IMR-90 (cell line): Measurements from ENCODE around the gene MID1. TPM values are rescaled to one million over a fixed set of nuclear protein-coding genes. Genes with fewer than 3 reads are reported as not detected.

Experiments used
- ATAC-seq: fragments of 200-7000 bp; cut with Tn5 transposase; 2 replicates; pipeline ENCODE4 v1.9.1; 2020; ENCODE audit warnings: low read depth, mild to moderate bottlenecking, moderate library complexity
- BruUV-seq: library from RNA; stranded (reverse); fragments of 400-500 nt; replicated peaks from 2 replicates; lab custom pipeline; 2021; lab: Mats Ljungman, UMichigan
- CTCF ChIA-PET: fragments of 300-600 bp; formaldehyde crosslinking; extraction: SDS; loops from one replicate; lab custom pipeline; 2021; ENCODE audit warnings: antibody characterized with exemption; lab: Yijun Ruan, JAX
- POLR2A ChIA-PET: fragments of 300-600 bp; sonication (Branson Sonifier 250); formaldehyde crosslinking; loops from one replicate; lab custom pipeline; 2022; ENCODE audit warnings: antibody characterized with exemption; ENCODE audit not compliant: unreplicated experiment; lab: Charles Lee
- DNase-seq: peaks from one replicate; pipeline ENCODE4 v3.0.0; 2013
- H2AFZ ChIP-seq: replicated peaks from 2 replicates; pipeline ENCODE3; 2013; ENCODE audit warnings: low read length, mild to moderate bottlenecking; ENCODE audit not compliant: poor library complexity
- H2AK5ac ChIP-seq: 2 replicates; pipeline ENCODE4 v1.6.1; 2013; ENCODE audit warnings: low read depth, low read length, inconsistent platforms
- H2AK9ac ChIP-seq: replicated peaks from 2 replicates; pipeline ENCODE3; 2013; ENCODE audit warnings: mild to moderate bottlenecking, low read depth, low read length, moderate library complexity; ENCODE audit not compliant: poor library complexity
- H2BK120ac ChIP-seq: 2 replicates; pipeline ENCODE4 v1.6.1; 2013; ENCODE audit warnings: low read depth, low read length, inconsistent platforms
- H2BK15ac ChIP-seq: 3 replicates; pipeline ENCODE4 v1.6.1; 2013; ENCODE audit warnings: low read depth, low read length, inconsistent platforms
- H2BK20ac ChIP-seq: 2 replicates; pipeline ENCODE4 v1.6.1; 2013; ENCODE audit warnings: low read depth, mild to moderate bottlenecking, inconsistent platforms, low read length, moderate library complexity
- H2BK5ac ChIP-seq: 2 replicates; pipeline ENCODE4 v1.6.1; 2013; ENCODE audit warnings: mild to moderate bottlenecking, low read depth, low read length, inconsistent platforms; ENCODE audit not compliant: poor library complexity, severe bottlenecking
- H3K14ac ChIP-seq: replicated peaks from 2 replicates; pipeline ENCODE4 v1.6.1; 2013; ENCODE audit warnings: low read depth, low read length, inconsistent platforms
- H3K18ac ChIP-seq: 2 replicates; pipeline ENCODE4 v1.6.1; 2013; ENCODE audit warnings: low read depth, low read length, control low read depth
- H3K23ac ChIP-seq: 2 replicates; pipeline ENCODE4 v1.6.1; 2013; ENCODE audit warnings: low read depth, low read length, inconsistent platforms
- H3K27ac ChIP-seq: 2 replicates; pipeline ENCODE4 v1.5.1; 2013; ENCODE audit warnings: mild to moderate bottlenecking, control low read depth, low read length; ENCODE audit not compliant: insufficient read depth
- H3K27me3 ChIP-seq: 2 replicates; pipeline ENCODE4 v1.6.1; 2013; ENCODE audit warnings: low read length; ENCODE audit not compliant: control insufficient read depth, insufficient read depth
- H3K36me3 ChIP-seq: 2 replicates; pipeline ENCODE4 v1.6.1; 2013; ENCODE audit warnings: low read length, mixed read lengths; ENCODE audit not compliant: control insufficient read depth, insufficient read depth
- H3K4ac ChIP-seq: 2 replicates; pipeline ENCODE4 v1.6.1; 2013; ENCODE audit warnings: low read depth, low read length, inconsistent platforms
- H3K4me1 ChIP-seq: 2 replicates; pipeline ENCODE4 v1.6.1; 2013; ENCODE audit warnings: low read length, mixed read lengths; ENCODE audit not compliant: control insufficient read depth, insufficient read depth
- H3K4me2 ChIP-seq: 2 replicates; pipeline ENCODE4 v1.6.1; 2013; ENCODE audit warnings: low read depth, mild to moderate bottlenecking, control low read depth, low read length, moderate library complexity
- H3K4me3 ChIP-seq: 2 replicates; pipeline ENCODE4 v1.5.1; 2013; ENCODE audit warnings: low read depth, mild to moderate bottlenecking, control low read depth, low read length, moderate library complexity; ENCODE audit not compliant: insufficient read depth
- H3K56ac ChIP-seq: 2 replicates; pipeline ENCODE4 v1.6.1; 2013; ENCODE audit warnings: low read length, inconsistent platforms; ENCODE audit not compliant: insufficient read depth; ENCODE audit errors: extremely low read depth
- H3K79me1 ChIP-seq, 2 experiments: 2 replicates each; pipeline ENCODE4 v1.6.1; 2013; ENCODE audit warnings: low read length in 2 of 2, inconsistent platforms in 1 of 2, low read depth in 1 of 2
- H3K9ac ChIP-seq: 2 replicates; pipeline ENCODE4 v1.6.1; 2013; ENCODE audit warnings: low read depth, low read length, control low read depth
- H3K9me1 ChIP-seq: 2 replicates; pipeline ENCODE4 v1.6.1; 2013; ENCODE audit warnings: low read length, inconsistent platforms; ENCODE audit not compliant: insufficient read depth
- H3K9me3 ChIP-seq: 2 replicates; pipeline ENCODE4 v1.6.1; 2013; ENCODE audit warnings: low read length; ENCODE audit not compliant: control insufficient read depth, insufficient read depth
- H4K20me1 ChIP-seq: 2 replicates; pipeline ENCODE4 v1.6.1; 2013; ENCODE audit warnings: low read length, inconsistent platforms; ENCODE audit not compliant: insufficient read depth
- H4K5ac ChIP-seq: 2 replicates; pipeline ENCODE4 v1.6.1; 2013; ENCODE audit warnings: mild to moderate bottlenecking, low read depth, low read length, control low read depth
- H4K8ac ChIP-seq, 2 experiments: 2 replicates each; pipeline ENCODE4 v1.6.1; 2013; ENCODE audit warnings: low read depth in 2 of 2, low read length in 2 of 2, control low read depth in 1 of 2, inconsistent platforms in 1 of 2
- H4K91ac ChIP-seq: 2 replicates; pipeline ENCODE4 v1.6.1; 2013; ENCODE audit warnings: low read depth, low read length, inconsistent platforms; ENCODE audit not compliant: insufficient read depth
- CEBPB ChIP-seq: IDR thresholded peaks from 2 replicates; pipeline ENCODE4 v1.6.1; 2012; ENCODE audit warnings: low read depth, low read length, improper control_type of control experiment
- CHD1 ChIP-seq: IDR thresholded peaks from 2 replicates; pipeline ENCODE4 v1.6.1; 2012; ENCODE audit warnings: low read depth, low read length, improper control_type of control experiment
- MAZ ChIP-seq: IDR thresholded peaks from 2 replicates; pipeline ENCODE4 v1.6.1; 2012; ENCODE audit warnings: low read depth, mild to moderate bottlenecking, low read length, improper control_type of control experiment, moderate library complexity, borderline replicate concordance
- MXI1 ChIP-seq: IDR thresholded peaks from 2 replicates; pipeline ENCODE4 v1.6.1; 2012; ENCODE audit warnings: low read depth, mild to moderate bottlenecking, low read length, moderate library complexity, borderline replicate concordance
- NFE2L2 ChIP-seq: fragments of 150-350 bp; IDR thresholded peaks from 2 replicates; pipeline ENCODE4 v1.6.1; 2016; ENCODE audit warnings: low read depth, mild to moderate bottlenecking, low read length
- POLR2A ChIP-seq: IDR thresholded peaks from 2 replicates; pipeline ENCODE4 v1.6.1; 2012; ENCODE audit warnings: mild to moderate bottlenecking, low read depth, low read length
- RCOR1 ChIP-seq: IDR thresholded peaks from 2 replicates; pipeline ENCODE4 v1.6.1; 2012; ENCODE audit warnings: mild to moderate bottlenecking, low read length, improper control_type of control experiment; ENCODE audit not compliant: insufficient replicate concordance
- RFX5 ChIP-seq: IDR thresholded peaks from 2 replicates; pipeline ENCODE4 v1.8.0; 2012; ENCODE audit warnings: low read depth, mild to moderate bottlenecking, low read length, moderate library complexity
- SMC3 ChIP-seq: fragments of 150-350 bp; IDR thresholded peaks from 2 replicates; pipeline ENCODE4 v1.6.1; 2016; ENCODE audit warnings: low read depth, mild to moderate bottlenecking, antibody characterized with exemption, low read length, moderate library complexity
- WGBS, 2 experiments: methylation state at CpG; one replicate each; pipeline versions ENCODE4 v1.1.5 to v1.1.7; 2013; ENCODE audit warnings: missing lambda C conversion rate in 2 of 2; ENCODE audit not compliant: insufficient read length in 1 of 2; ENCODE audit errors: extremely low coverage in 2 of 2; 5-methylcytosine and 5-hydroxymethylcytosine counted together
- dilution Hi-C: fragments of 300-500 bp; cut with HindIII; formaldehyde crosslinking; loops from one replicate; pipeline ENCODE4 v1.14.3; 2018; ENCODE audit warnings: low sequenced_read_pairs; ENCODE audit not compliant: unreplicated experiment
- in situ Hi-C: fragments of 300-500 bp; cut with MboI; formaldehyde crosslinking; loops from 3 replicates; pipeline ENCODE4 v1.14.3; 2019; ENCODE audit warnings: low sequenced_read_pairs, inconsistent platforms, mixed read lengths
- intact Hi-C: fragments of 100-400 bp; cut with micrococcal nuclease; formaldehyde crosslinking; loops from 2 replicates; pipeline ENCODE4 v1.10.0; 2022
- polyA plus RNA-seq, 3 experiments: library from polyadenylated mRNA; depleted of rRNA; stranded (reverse); fragments of >200 nt; gene quantifications; 2 replicates each; pipeline ENCODE4 v1.2.3, GENCODE V29; 2012; ENCODE audit warnings: low replicate concordance in 1 of 3
- total RNA-seq: library from RNA; depleted of rRNA; stranded (reverse); fragments of >200 nt; gene quantifications from 2 replicates; pipeline ENCODE4 v1.2.3, GENCODE V29; 2012
- TF ChIP-seq, protein P1 (sequence below): conservative IDR thresholded peaks from 2 replicates; pipeline ENCODE4 v1.5.1; 2012; ENCODE audit warnings: mild to moderate bottlenecking, low read depth, low read length, improper control_type of control experiment
- TF ChIP-seq, protein P2 (sequence below): fragments of 150-350 bp; IDR thresholded peaks from 2 replicates; pipeline ENCODE4 v1.6.1; 2016; ENCODE audit warnings: low read depth, mild to moderate bottlenecking, low read length, moderate library complexity, borderline replicate concordance

The MID1 gene
- total and polyA plus RNA-seq, 2 of the 4 experiments (the other 2 are of a cell fraction): 37.2 to 106 TPM

DNA sequence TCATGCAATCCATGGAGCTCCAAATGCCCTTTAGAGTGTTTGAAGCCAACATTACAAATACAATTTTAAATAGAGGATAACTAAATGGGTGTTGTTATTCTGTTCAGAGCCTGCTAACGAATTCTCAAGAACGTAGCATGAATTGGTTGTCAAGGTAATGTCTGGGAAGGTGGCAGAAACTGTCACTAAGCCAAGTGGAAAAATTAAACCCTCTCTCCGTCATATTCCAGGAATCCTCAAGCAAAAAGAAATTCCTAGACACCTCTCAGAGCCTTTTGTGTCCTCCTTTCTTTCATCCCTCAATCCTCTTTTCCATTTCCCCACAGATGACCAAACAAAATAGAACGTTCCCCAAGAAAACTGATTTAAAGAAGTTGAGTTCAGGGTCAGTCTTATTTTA is 204.0 kb downstream of the MID1 start:
- no peak overlapping the region for H3K4me3 ChIP-seq
- no peak overlapping the region; the same call in 1 of the 2 replicates for H3K18ac ChIP-seq
- no peak overlapping the region for H3K23ac ChIP-seq
- no peak overlapping the region for H4K5ac ChIP-seq
- ChIA-PET POLR2A (no interaction called here), CTCF (no interaction called here)
- DNase-seq: no peak
- no CpG with 5 or more reads among the region's 4 CpGs for WGBS, 2 experiments
- H3K14ac ChIP-seq: no peak overlapping the region
- H4K8ac ChIP-seq: no peak overlapping the region
- H2AK5ac ChIP-seq: no peak overlapping the region
- no peak overlapping the region for H3K4me2 ChIP-seq
- no peaks in the 10 kb centered on the region for H4K20me1 ChIP-seq
- no peak overlapping the region for H3K4ac ChIP-seq
- H2AFZ ChIP-seq: no peak overlapping the region
- no peak overlapping the region for H2BK20ac ChIP-seq
- H3K9me1 ChIP-seq: no peaks in the 10 kb centered on the region
- H3K9ac ChIP-seq: no peak overlapping the region
- no peak overlapping the region for H3K27ac ChIP-seq
- H2BK15ac ChIP-seq: no peak overlapping the region
- TF ChIP-seq POLR2A: no peak
- TF ChIP-seq RCOR1: no peak
- TF ChIP-seq RFX5: no peak
- TF ChIP-seq SMC3: no peak
- TF ChIP-seq NFE2L2: no peak
- TF ChIP-seq, protein P1, sequence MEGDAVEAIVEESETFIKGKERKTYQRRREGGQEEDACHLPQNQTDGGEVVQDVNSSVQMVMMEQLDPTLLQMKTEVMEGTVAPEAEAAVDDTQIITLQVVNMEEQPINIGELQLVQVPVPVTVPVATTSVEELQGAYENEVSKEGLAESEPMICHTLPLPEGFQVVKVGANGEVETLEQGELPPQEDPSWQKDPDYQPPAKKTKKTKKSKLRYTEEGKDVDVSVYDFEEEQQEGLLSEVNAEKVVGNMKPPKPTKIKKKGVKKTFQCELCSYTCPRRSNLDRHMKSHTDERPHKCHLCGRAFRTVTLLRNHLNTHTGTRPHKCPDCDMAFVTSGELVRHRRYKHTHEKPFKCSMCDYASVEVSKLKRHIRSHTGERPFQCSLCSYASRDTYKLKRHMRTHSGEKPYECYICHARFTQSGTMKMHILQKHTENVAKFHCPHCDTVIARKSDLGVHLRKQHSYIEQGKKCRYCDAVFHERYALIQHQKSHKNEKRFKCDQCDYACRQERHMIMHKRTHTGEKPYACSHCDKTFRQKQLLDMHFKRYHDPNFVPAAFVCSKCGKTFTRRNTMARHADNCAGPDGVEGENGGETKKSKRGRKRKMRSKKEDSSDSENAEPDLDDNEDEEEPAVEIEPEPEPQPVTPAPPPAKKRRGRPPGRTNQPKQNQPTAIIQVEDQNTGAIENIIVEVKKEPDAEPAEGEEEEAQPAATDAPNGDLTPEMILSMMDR: no peak
- no peak for TF ChIP-seq CEBPB
- TF ChIP-seq CHD1: no peak
- TF ChIP-seq MAZ: no peak
- no peak for TF ChIP-seq MXI1
- TF ChIP-seq, protein P2, sequence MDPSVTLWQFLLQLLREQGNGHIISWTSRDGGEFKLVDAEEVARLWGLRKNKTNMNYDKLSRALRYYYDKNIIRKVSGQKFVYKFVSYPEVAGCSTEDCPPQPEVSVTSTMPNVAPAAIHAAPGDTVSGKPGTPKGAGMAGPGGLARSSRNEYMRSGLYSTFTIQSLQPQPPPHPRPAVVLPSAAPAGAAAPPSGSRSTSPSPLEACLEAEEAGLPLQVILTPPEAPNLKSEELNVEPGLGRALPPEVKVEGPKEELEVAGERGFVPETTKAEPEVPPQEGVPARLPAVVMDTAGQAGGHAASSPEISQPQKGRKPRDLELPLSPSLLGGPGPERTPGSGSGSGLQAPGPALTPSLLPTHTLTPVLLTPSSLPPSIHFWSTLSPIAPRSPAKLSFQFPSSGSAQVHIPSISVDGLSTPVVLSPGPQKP: no peak
- H3K36me3 ChIP-seq: no peaks in the 10 kb centered on the region
- BruUV-seq: no TSS peak
- dilution Hi-C loops: no loop called here
- no peaks in the 10 kb centered on the region for H3K9me3 ChIP-seq
- peaks cover 7% of the 10 kb centered on the region for H3K4me1 ChIP-seq
- no peak overlapping the region for H3K56ac ChIP-seq
- no peaks in the 10 kb centered on the region for H3K27me3 ChIP-seq
- no peak overlapping the region for H2AK9ac ChIP-seq
- ATAC-seq: no peak
- in situ Hi-C loops: no loop called here
- intact Hi-C loops: no loop called here
- H4K91ac ChIP-seq: no peak overlapping the region
- H2BK120ac ChIP-seq: no peak overlapping the region
- H2BK5ac ChIP-seq: no peak overlapping the region
- H3K79me1 ChIP-seq: no peaks in the 10 kb centered on the region
